Omental fat pad (tissue), 4 donors: ENCODE measurements around the gene PTTG2. TPM values are rescaled to one million over a fixed set of nuclear protein-coding genes. Genes with fewer than 3 reads are reported as not detected.

ENCODE experiments used
- ATAC-seq: fragments of 150-250 bp; one replicate; pipeline ENCODE4 v1.9.1; 2016; ENCODE audit warnings: mild to moderate bottlenecking, moderate library complexity; ENCODE audit not compliant: low FRiP score
- DNase-seq: peaks from one replicate; pipeline ENCODE4 v3.0.0-alpha.2; 2019; ENCODE audit warnings: low spot score
- total RNA-seq, 4 donors: library from RNA; depleted of rRNA; stranded (reverse); fragments of >200 nt; gene quantifications; one replicate each; pipeline ENCODE4 v1.1.0, GENCODE V29; 2016
- TF ChIP-seq, protein P1 (sequence below), 3 donors: fragments of 450-650 bp; IDR thresholded peaks; one replicate each; pipeline ENCODE4 v1.5.1; 2016 to 2017; ENCODE audit warnings: antibody characterized with exemption in 3 of 3, mild to moderate bottlenecking in 3 of 3, moderate library complexity in 2 of 3

PTTG2 gene
- total RNA-seq, 4 donors from 2014 or later: 3.6 TPM; not detected in 3

DNA sequence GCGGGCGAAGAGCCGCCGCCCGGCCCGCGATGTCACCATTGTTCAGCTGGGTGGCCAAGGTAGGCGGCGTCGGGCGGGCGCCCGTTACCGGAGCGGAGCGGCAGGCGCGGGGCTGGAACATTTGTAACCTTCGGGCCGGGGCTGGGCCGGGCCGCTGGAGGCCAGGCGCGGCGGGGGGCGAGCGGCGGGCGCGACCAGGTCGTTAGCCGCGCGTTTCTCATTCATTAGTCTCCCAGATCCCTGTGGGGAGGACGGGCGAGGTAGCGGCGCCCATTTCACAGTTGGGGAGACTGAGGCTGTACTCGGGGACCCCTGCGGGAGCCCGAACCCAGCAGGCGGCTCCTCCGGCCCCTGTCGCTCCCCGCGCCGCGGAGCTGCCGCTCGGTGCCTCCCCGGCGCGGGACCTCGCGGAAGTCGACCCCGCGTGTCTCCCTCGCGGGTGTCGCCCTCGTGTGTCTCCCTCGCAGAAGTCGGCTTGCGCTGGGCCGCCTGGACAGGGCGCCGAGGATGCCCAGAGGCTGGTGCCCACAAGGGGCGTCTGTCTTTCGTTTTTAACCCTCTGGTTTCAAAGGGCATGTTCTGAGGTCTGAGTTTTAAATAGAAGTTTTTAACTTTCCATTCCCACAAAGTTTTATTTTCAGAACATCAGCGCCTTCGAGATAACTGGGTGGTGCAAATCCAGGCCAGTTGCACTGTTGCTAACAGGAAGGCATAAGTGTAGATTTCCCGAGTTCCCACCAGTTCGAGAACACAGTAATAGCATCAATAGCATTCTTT is 17.5 kb downstream of the PTTG2 start:
- TF ChIP-seq, protein P1, sequence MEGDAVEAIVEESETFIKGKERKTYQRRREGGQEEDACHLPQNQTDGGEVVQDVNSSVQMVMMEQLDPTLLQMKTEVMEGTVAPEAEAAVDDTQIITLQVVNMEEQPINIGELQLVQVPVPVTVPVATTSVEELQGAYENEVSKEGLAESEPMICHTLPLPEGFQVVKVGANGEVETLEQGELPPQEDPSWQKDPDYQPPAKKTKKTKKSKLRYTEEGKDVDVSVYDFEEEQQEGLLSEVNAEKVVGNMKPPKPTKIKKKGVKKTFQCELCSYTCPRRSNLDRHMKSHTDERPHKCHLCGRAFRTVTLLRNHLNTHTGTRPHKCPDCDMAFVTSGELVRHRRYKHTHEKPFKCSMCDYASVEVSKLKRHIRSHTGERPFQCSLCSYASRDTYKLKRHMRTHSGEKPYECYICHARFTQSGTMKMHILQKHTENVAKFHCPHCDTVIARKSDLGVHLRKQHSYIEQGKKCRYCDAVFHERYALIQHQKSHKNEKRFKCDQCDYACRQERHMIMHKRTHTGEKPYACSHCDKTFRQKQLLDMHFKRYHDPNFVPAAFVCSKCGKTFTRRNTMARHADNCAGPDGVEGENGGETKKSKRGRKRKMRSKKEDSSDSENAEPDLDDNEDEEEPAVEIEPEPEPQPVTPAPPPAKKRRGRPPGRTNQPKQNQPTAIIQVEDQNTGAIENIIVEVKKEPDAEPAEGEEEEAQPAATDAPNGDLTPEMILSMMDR (IDR thresholded peaks at IDR 0.05): no peak
- DNase-seq: no peak
- peak; percentile 79 for ATAC-seq

DNA sequence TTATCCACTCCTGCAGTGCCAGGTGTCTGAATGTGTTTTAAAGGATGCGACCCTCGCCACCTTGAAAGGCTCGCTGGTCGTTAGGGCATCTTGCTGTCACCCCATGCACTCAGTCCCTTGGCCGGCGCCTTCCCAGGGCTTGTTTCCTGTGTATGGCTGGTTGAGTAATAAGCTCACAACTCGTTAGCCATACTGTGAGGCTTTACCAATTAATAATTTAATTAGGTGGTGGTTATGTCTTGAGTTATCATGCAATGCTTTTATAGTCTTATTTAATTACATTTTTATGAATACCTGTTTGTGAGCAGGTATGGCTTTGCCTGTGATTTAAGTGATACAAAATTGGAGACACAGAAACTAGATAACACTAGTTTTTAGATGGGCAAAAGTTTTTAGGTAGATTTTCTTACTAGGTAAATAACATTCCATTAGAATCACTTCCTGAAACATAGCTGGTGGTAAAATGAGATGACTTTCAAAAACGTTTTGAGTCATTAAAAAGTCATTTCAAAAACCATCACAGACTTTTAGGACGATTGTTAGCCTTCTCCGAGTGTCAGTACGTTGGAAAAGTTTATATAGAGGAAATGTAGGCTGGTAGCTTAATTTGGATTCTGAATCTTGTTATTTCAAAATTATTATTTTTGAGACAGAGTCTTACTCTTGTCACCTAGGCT is 18.2 kb downstream of the PTTG2 start:
- ATAC-seq (no peak), DNase-seq (no peak)

DNA sequence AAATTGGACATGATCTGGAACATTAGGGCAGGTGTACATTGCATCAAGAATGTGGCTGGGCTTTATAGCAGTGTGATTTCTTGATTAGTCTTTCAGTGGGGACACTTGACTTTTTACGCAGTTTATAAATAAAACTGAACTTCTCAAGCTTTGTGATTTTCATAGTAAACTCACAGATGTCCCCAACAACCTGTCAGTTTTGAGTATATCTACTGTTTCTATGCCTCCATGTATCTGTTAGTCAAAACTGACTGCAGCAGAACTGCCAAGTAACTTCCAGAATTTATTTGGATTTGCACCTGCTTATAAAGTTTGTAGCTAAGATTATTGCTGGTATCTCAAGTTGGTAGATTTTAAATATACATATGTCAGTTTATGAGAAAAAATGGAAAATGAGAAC is 20.0 kb downstream of the PTTG2 start:
- DNase-seq: no peak
- TF ChIP-seq, protein P1 (IDR thresholded peaks at IDR 0.05): no peak
- ATAC-seq: no peak

More for the DNA sequence above, 18.2 kb downstream of the PTTG2 start:
- TF ChIP-seq, protein P1 (IDR thresholded peaks at IDR 0.05): no peak

DNA sequence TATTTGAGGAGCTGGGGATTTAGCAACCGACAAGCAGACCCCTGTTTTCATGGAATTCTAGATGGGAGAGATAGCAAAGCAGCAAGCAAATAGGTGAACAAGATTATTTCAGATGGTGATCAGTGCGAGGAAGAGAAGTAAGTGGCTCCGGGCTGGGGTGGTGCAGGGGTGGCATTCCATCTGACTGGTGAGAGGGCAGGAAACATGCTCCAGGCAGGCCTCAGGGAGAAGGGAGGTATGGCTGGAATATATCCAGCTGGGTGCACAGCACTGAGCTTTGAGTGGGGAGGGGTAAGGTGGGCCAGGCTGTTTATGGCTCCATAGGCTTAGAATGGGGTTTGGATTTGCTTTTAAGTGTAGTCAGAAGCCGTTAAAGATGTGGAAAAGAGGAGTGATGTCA is 21.2 kb downstream of the PTTG2 start:
- TF ChIP-seq, protein P1 (IDR thresholded peaks at IDR 0.05): no peak
- ATAC-seq (no peak), DNase-seq (no peak)

DNA sequence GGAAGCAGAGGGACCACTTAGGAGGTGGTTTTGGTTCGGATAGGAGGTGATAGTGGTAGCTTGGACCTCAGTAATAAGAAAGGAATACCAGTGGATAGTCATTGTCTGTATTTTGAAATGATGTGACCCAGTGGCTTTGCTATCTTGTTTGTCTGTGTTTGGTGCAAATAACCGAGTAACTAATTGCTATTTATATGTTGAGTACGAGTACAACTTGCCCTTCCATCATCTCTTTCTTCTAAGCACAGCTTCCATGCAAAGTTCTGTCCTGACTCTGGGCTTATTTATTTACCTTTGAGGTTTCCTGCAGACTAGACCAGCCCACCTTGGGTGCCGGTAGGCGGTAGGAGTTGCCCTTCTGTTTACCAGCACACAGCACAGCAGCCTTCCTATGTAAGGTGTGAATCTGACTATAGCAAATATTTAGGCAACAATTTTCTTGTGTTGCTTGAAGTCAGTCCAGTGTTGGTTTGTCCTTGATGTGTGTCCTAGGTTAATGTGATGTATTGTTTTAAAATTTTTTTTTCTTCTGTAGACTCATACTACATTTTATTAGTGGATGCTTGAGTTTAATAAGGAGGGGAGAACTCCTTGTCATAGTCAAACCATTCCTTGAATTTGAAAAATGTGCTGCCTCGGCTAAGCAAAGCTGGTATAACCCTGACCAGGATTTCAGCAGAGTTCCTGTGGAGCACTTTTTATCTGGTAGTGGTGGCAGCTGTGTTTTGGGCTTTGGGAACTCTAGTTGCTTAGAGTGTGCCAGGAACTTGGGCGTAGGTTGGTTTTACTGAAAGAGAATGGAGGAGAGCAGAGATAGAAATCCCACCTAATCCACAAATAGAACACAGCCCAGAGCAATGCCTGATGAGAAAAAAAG is 21.9 kb downstream of the PTTG2 start:
- TF ChIP-seq, protein P1 (IDR thresholded peaks at IDR 0.05): no peak
- no peak for ATAC-seq
- DNase-seq: no peak

DNA sequence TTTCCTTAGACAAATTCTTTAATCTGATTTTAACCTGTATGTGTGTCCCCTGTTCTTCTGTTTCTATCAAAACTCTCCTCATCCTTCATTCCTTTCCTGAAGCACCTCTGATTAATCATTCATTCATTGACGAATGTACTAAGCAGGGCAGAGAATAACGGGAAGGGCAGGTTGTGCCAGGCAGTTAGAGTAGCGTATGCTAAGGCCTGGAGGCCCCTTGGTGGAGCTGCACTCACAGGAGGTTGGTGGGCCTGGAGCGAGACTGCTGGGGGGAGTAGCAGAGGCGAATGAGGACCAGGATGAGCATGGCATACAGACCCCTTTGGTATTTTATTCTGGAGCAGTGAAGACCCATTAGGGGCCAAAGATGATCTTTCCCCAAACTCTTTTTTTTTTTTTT is 22.5 kb downstream of the PTTG2 start:
- TF ChIP-seq, protein P1 (IDR thresholded peaks at IDR 0.05): no peak
- no peak for DNase-seq
- ATAC-seq: no peak
